K562 (cell line): ENCODE results near the gene FKBP7. TPM values are rescaled to one million over a fixed set of nuclear protein-coding genes. Genes with fewer than 3 reads are reported as not detected.
A peak's percentile ranks its signal among the peaks of the same experiment; 100 is the strongest.

Experiments
- ATAC-seq: fragments of 200-7000 bp; cut with Tn5 transposase; 3 replicates; pipeline ENCODE4 v1.9.1; 2020; ENCODE audit warnings: moderate library complexity
- BruUV-seq: library from RNA; stranded (reverse); fragments of 400-500 nt; replicated peaks from 2 replicates; lab custom pipeline; 2021; lab: Mats Ljungman, UMichigan
- CTCF ChIA-PET: fragments of 300-600 bp; formaldehyde crosslinking; extraction: SDS; loops from one replicate; lab custom pipeline; 2021; ENCODE audit warnings: low intra/inter-chr PET ratio; lab: Yijun Ruan, JAX
- POLR2A ChIA-PET: fragments of 300-600, 350-650 bp; sonication (Branson Sonifier 250); formaldehyde crosslinking; extraction: SDS; loops from one replicate; lab custom pipeline; 2021; ENCODE audit warnings: antibody characterized with exemption, inconsistent platforms; lab: Yijun Ruan, JAX
- DNase-seq, 4 experiments: peaks; one replicate each; pipeline versions ENCODE4 v3.0.0 to v3.0.0-alpha.2; 2011 to 2018; ENCODE audit warnings: low spot score in 3 of 4, mixed read lengths in 3 of 4; ENCODE audit errors: extremely low read depth in 1 of 4
- FAIRE-seq: peaks from 2 replicates; lab custom pipeline; 2011; peaks lifted over from hg19 to GRCh38; lab: Jason Lieb, UNC
- H2AFZ ChIP-seq: 2 replicates; pipeline ENCODE4 v1.6.0; 2011; ENCODE audit warnings: low read depth, low read length, control low read depth, inconsistent platforms
- H3K27ac ChIP-seq: fragments of 200-600 bp; 3 replicates; pipeline ENCODE4 v1.8.0; 2011; ENCODE audit warnings: low read depth, mild to moderate bottlenecking, control low read depth, inconsistent platforms, low read length, moderate library complexity, mixed read lengths; ENCODE audit errors: extremely low read depth
- H3K27me3 ChIP-seq, 2 experiments: fragments of 300-600 bp in 1 of 2; 2 replicates in 1 of 2; 3 replicates in 1 of 2; pipeline versions ENCODE4 v1.6.0 to v1.8.0; 2011; ENCODE audit warnings: inconsistent platforms in 2 of 2, low read length in 2 of 2, mild to moderate bottlenecking in 1 of 2, mixed read lengths in 1 of 2, moderate library complexity in 1 of 2; ENCODE audit not compliant: control insufficient read depth in 2 of 2, insufficient read depth in 2 of 2
- H3K36me3 ChIP-seq: fragments of 300-600 bp; 3 replicates; pipeline ENCODE4 v1.8.0; 2011; ENCODE audit warnings: mild to moderate bottlenecking, low read length, inconsistent platforms; ENCODE audit not compliant: control insufficient read depth, insufficient read depth
- H3K4me1 ChIP-seq, 2 experiments: fragments of 200-600 bp in 1 of 2; replicated peaks in 1 of 2; 2 replicates in 1 of 2; 3 replicates in 1 of 2; pipeline versions ENCODE4 v1.5.1 to v1.8.0; 2011; ENCODE audit warnings: inconsistent platforms in 2 of 2, low read length in 2 of 2, mild to moderate bottlenecking in 1 of 2, mixed read lengths in 1 of 2, moderate library complexity in 1 of 2; ENCODE audit not compliant: control insufficient read depth in 2 of 2, insufficient read depth in 2 of 2
- H3K4me2 ChIP-seq: 2 replicates; pipeline ENCODE4 v1.6.1; 2011; ENCODE audit warnings: low read length, control low read depth, inconsistent platforms, mixed read lengths; ENCODE audit not compliant: insufficient read depth
- H3K4me3 ChIP-seq: fragments of 200-600 bp; sonication (generic), shearing (Covaris generic); 2 replicates; pipeline ENCODE4 v1.5.1; 2016; ENCODE audit warnings: control low read depth, inconsistent platforms
- H3K79me2 ChIP-seq: fragments of 200-600 bp; 3 replicates; pipeline ENCODE4 v1.8.0; 2011; ENCODE audit warnings: low read length, inconsistent platforms; ENCODE audit not compliant: control insufficient read depth, insufficient read depth
- H3K9ac ChIP-seq, 2 experiments: 2 replicates each; pipeline versions ENCODE4 v1.6.0 to v1.6.1; 2011; ENCODE audit warnings: low read depth in 2 of 2, low read length in 2 of 2, control low read depth in 1 of 2, inconsistent platforms in 1 of 2, mild to moderate bottlenecking in 1 of 2, mixed read lengths in 1 of 2; ENCODE audit not compliant: insufficient read depth in 1 of 2
- H3K9me1 ChIP-seq: one replicate; pipeline ENCODE4 v1.6.0; 2011; ENCODE audit warnings: inconsistent platforms, mild to moderate bottlenecking, low read length, moderate library complexity; ENCODE audit not compliant: control insufficient read depth, insufficient read depth
- H3K9me3 ChIP-seq: replicated peaks from 2 replicates; pipeline ENCODE4 v1.5.1; 2011; ENCODE audit warnings: low read depth, low read length, inconsistent platforms; ENCODE audit not compliant: control insufficient read depth, insufficient read depth
- H4K20me1 ChIP-seq: replicated peaks from 2 replicates; pipeline ENCODE4 v1.6.1; 2011; ENCODE audit warnings: low read length, inconsistent platforms, mixed read lengths; ENCODE audit not compliant: control insufficient read depth, insufficient read depth
- ARID3A ChIP-seq: IDR thresholded peaks from 2 replicates; pipeline ENCODE4 v1.6.1; 2012; ENCODE audit warnings: low read depth, low read length, improper control_type of control experiment, borderline replicate concordance
- CBX2 ChIP-seq: fragments of 200-600 bp; sonication (generic); IDR thresholded peaks from one replicate; pipeline ENCODE4 v1.6.1; 2012; ENCODE audit warnings: mild to moderate bottlenecking, low read length, inconsistent platforms; ENCODE audit not compliant: insufficient read depth, poor library complexity, severe bottlenecking
- DEAF1 ChIP-seq: fragments of 450-650 bp; formaldehyde crosslinking; IDR thresholded peaks from 2 replicates; pipeline ENCODE4 v1.4.0; 2020; ENCODE audit warnings: mild to moderate bottlenecking, moderate library complexity
- EZH2 ChIP-seq: IDR thresholded peaks from 2 replicates; pipeline ENCODE4 v1.6.1; 2012; ENCODE audit warnings: low read depth, mild to moderate bottlenecking, inconsistent platforms, low read length, borderline replicate concordance
- FOXO4 ChIP-seq: fragments of 450-650 bp; formaldehyde crosslinking; IDR thresholded peaks from 2 replicates; pipeline ENCODE4 v1.4.0; 2020; ENCODE audit warnings: mild to moderate bottlenecking, moderate library complexity
- HIVEP1 ChIP-seq: fragments of 250-450 bp; sonication (Bioruptor Pico); IDR thresholded peaks from 2 replicates; pipeline ENCODE4 v1.4.0; 2020; ENCODE audit warnings: mild to moderate bottlenecking
- L3MBTL2 ChIP-seq: fragments of 450-650 bp; IDR thresholded peaks from 2 replicates; pipeline ENCODE4 v1.6.1; 2016; ENCODE audit warnings: mild to moderate bottlenecking, moderate library complexity
- LCOR ChIP-seq: sonication (generic); formaldehyde crosslinking; IDR thresholded peaks from 2 replicates; pipeline ENCODE4 v1.8.0; 2022; ENCODE audit warnings: mild to moderate bottlenecking, missing genetic modification reagents
- ZBTB11 ChIP-seq, 3 experiments: fragments of 200-800 bp in 1 of 3; fragments of 250-450 bp in 1 of 3; fragments of 450-650 bp in 1 of 3; sonication (Bioruptor Pico) in 1 of 3; sonication (Bioruptor generic) in 1 of 3; formaldehyde crosslinking in 1 of 3; IDR thresholded peaks; 2 replicates each; pipeline versions ENCODE4 v1.6.1 to v1.8.0; 2016 to 2022; ENCODE audit warnings: mild to moderate bottlenecking in 2 of 3, missing genetic modification characterization in 2 of 3, missing compliant biosample characterization in 1 of 3, moderate library complexity in 1 of 3
- ZNF212 ChIP-seq: fragments of 450-650 bp; formaldehyde crosslinking; IDR thresholded peaks from 2 replicates; pipeline ENCODE4 v1.4.0; 2020; ENCODE audit warnings: mild to moderate bottlenecking
- ZNF263 ChIP-seq: sonication (generic); formaldehyde crosslinking; IDR thresholded peaks from 2 replicates; pipeline ENCODE4 v1.8.0; 2022; ENCODE audit warnings: mild to moderate bottlenecking, missing genetic modification reagents, borderline replicate concordance
- WGBS: fragments of 100-300 bp; shearing (Covaris generic); methylation state at CpG from one replicate; pipeline ENCODE4 v1.1.6; 2016; ENCODE audit warnings: low coverage, mixed read lengths; ENCODE audit not compliant: insufficient coverage; ENCODE audit errors: missing lambda C conversion rate; 5-methylcytosine and 5-hydroxymethylcytosine counted together
- in situ Hi-C: fragments of 300-500 bp; cut with MboI; formaldehyde crosslinking; loops from 4 replicates; pipeline ENCODE4 v1.15.0; 2018; ENCODE audit warnings: inconsistent platforms, mixed read lengths
- intact Hi-C: fragments of 100-400 bp; cut with micrococcal nuclease; formaldehyde crosslinking; loops from 2 replicates; pipeline ENCODE4 v1.14.2; 2022
- polyA plus RNA-seq, 8 experiments: library from polyadenylated mRNA; depleted of rRNA in 4 of 8; stranded (reverse) in 5 of 8; unstranded in 3 of 8; fragments of >200 nt; fragmentation: Nextera tagmentation in 2 of 8; fragmentation: Illumina TruSeq in 1 of 8; extraction: Ambion mirVana in 2 of 8; extraction: Trizol in 1 of 8; gene quantifications; 2 replicates each; pipeline versions ENCODE4 v1.2.1 to v1.2.3, GENCODE V29; 2011 to 2014; ENCODE audit warnings: inconsistent platforms in 1 of 8, missing spikeins in 1 of 8
- total RNA-seq, 7 experiments: library from RNA; depleted of rRNA in 6 of 7; stranded (reverse); fragments of >200 nt in 6 of 7; fragmentation: Illumina TruSeq in 2 of 7; extraction: Trizol in 2 of 7; gene quantifications; 2 replicates each; pipeline versions ENCODE4 v1.2.1 to v1.2.3, GENCODE V29; 2011 to 2021; ENCODE audit warnings: low replicate concordance in 1 of 7

The FKBP7 gene
- total and polyA plus RNA-seq, 9 of the 15 experiments (the other 6 are each of a cell fraction or from before 2014, with no cell fraction given), result 6.1 to 23.2 (median 19.0) TPM

- peak; percentile 96 for FAIRE-seq
- H3K79me2 ChIP-seq, result peaks cover 42% of the 10 kb centered on the region
- H3K36me3 ChIP-seq, result no peaks in the 10 kb centered on the region
- peak overlapping the region; percentile 54 for H3K4me3 ChIP-seq
- DNase-seq, result peak; percentile 92 to 97 (median 95)
- H3K9me3 ChIP-seq, result no peaks in the 10 kb centered on the region; the same call in 1 of the 2 replicates
- H3K4me2 ChIP-seq, result peak overlapping the region; percentile 99
- ChIA-PET POLR2A (interaction anchor here (0.6 to 2.2 kb wide), 10 partner anchors 8 to 255 kb away, joined by 3 to 14 read pairs (median 4); partner anchors contain the start of genes PJVK and PRKRA), CTCF (interaction anchor here (0.6 to 0.8 kb wide), 2 partner anchors 44 to 80 kb away, joined by 4 to 5 read pairs; partner anchors contain the start of gene FKBP7)
- intact Hi-C loops (loop anchor here (1.0 to 5.0 kb wide), 2 partner anchors 44 to 121 kb away; no protein-coding TSS in a partner anchor), in situ Hi-C loops (no loop called here)
- 1% methylated on average over 25 of the region's 25 CpGs for WGBS
- H3K27me3 ChIP-seq, result no peaks in the 10 kb centered on the region
- peaks cover 0 to 2% of the 10 kb centered on the region in 2 experiments; a peak in 1 of 5 replicates for H3K4me1 ChIP-seq
- peak overlapping the region; percentile 76 for H3K27ac ChIP-seq
- H3K9me1 ChIP-seq, result no peaks in the 10 kb centered on the region
- peak overlapping the region; percentile 80 to 92 for H3K9ac ChIP-seq
- H4K20me1 ChIP-seq, result no peaks in the 10 kb centered on the region
- peak; percentile 99 for ATAC-seq
- peak overlapping the region; percentile 96 for H2AFZ ChIP-seq
- TSS peak; percentile 64 for BruUV-seq
- no peak for TF ChIP-seq CBX2
- no peak for TF ChIP-seq EZH2
- TF ChIP-seq ARID3A, result 0 out of 2 replicates have a peak, but pooled peaks have one; percentile 7
- no peak for TF ChIP-seq ZNF212 (CRISPR knock-in tag)
- TF ChIP-seq ZBTB11 (CRISPR knock-in tag; IDR thresholded peaks at IDR 0.05), result peak in 2 of 3 experiments; percentile 30 to 72; a peak in 2 of 6 replicates
- peak; percentile 63 for TF ChIP-seq L3MBTL2
- no peak; the same call in 1 of the 2 replicates for TF ChIP-seq ZNF263
- peak; percentile 59; the same call in 1 of the 2 replicates for TF ChIP-seq LCOR (CRISPR knock-in tag)
- no peak for TF ChIP-seq HIVEP1
- TF ChIP-seq DEAF1 (CRISPR knock-in tag), result no peak; the same call in 1 of the 2 replicates
- TF ChIP-seq FOXO4 (CRISPR knock-in tag), result 0 out of 2 replicates have a peak, but pooled peaks have one; percentile 21
Observed at GRCh38 chr2:178522950-178523595, 44.7 kb upstream of the FKBP7 start.
